PC-3 (cell line): Measurements from ENCODE around the gene TOB1. TPM values are rescaled to one million over a fixed set of nuclear protein-coding genes. Genes with fewer than 3 reads are reported as not detected.

Experiments used
- ATAC-seq: fragments of 200-7000 bp; cut with Tn5 transposase; 2 replicates; pipeline ENCODE4 v1.9.1; 2020; ENCODE audit warnings: mild to moderate bottlenecking, moderate library complexity
- Bru-seq: library from RNA; stranded (reverse); fragments of 400-500 nt; gene quantifications from one replicate; lab custom pipeline; 2021; lab: Mats Ljungman, UMichigan
- BruChase-seq, 2 experiments: library from RNA; stranded (reverse); fragments of 400-500 nt; gene quantifications; one replicate each; lab custom pipeline; 2021; lab: Mats Ljungman, UMichigan
- BruUV-seq: library from RNA; stranded (reverse); fragments of 400-500 nt; replicated peaks from 2 replicates; lab custom pipeline; 2021; lab: Mats Ljungman, UMichigan
- CTCF ChIA-PET: fragments of 300-600 bp; sonication (Branson Sonifier 250); formaldehyde crosslinking; loops from one replicate; lab custom pipeline; 2022; ENCODE audit warnings: antibody characterized with exemption; lab: Charles Lee
- POLR2A ChIA-PET: fragments of 300-600 bp; sonication (Branson Sonifier 250); formaldehyde crosslinking; loops from one replicate; lab custom pipeline; 2022; ENCODE audit warnings: antibody characterized with exemption; ENCODE audit not compliant: unreplicated experiment; lab: Charles Lee
- DNase-seq: peaks from one replicate; pipeline ENCODE4 v3.0.0-alpha.2; 2015
- H2AFZ ChIP-seq: fragments of 300-600 bp; sonication (generic); 2 replicates; pipeline ENCODE4 v1.6.0; 2016; ENCODE audit warnings: antibody characterized with exemption, low read length
- H3F3A ChIP-seq: fragments of 300-600 bp; sonication (generic); one replicate; pipeline ENCODE4 v1.6.0; 2017; ENCODE audit warnings: antibody characterized with exemption, low read length, control low read depth, mild to moderate bottlenecking; ENCODE audit not compliant: unreplicated experiment
- H3K27ac ChIP-seq: fragments of 300-600 bp; sonication (generic); 2 replicates; pipeline ENCODE4 v1.5.1; 2016; ENCODE audit warnings: mild to moderate bottlenecking, low read length
- H3K27me3 ChIP-seq: fragments of 300-600 bp; sonication (generic); 2 replicates; pipeline ENCODE4 v1.6.1; 2016; ENCODE audit warnings: low read length, mixed read lengths
- H3K36me3 ChIP-seq: fragments of 300-600 bp; sonication (generic); 2 replicates; pipeline ENCODE4 v1.6.1; 2016; ENCODE audit warnings: low read depth, mixed run types, low read length, mixed read lengths
- H3K4me1 ChIP-seq: fragments of 300-600 bp; sonication (generic); 2 replicates; pipeline ENCODE4 v1.5.1; 2016; ENCODE audit warnings: low read length; ENCODE audit not compliant: insufficient read depth
- H3K4me2 ChIP-seq: fragments of 300-600 bp; sonication (generic); 2 replicates; pipeline ENCODE4 v1.6.0; 2016; ENCODE audit warnings: low read length
- H3K4me3 ChIP-seq: fragments of 300-600 bp; sonication (generic); 2 replicates; pipeline ENCODE4 v1.5.1; 2016; ENCODE audit warnings: mild to moderate bottlenecking, low read length, mixed read lengths
- H3K79me2 ChIP-seq: fragments of 300-600 bp; sonication (generic); 2 replicates; pipeline ENCODE4 v1.6.1; 2017; ENCODE audit warnings: low read length, mixed read lengths
- H3K9ac ChIP-seq: fragments of 300-600 bp; sonication (generic); 2 replicates; pipeline ENCODE4 v1.6.0; 2016; ENCODE audit warnings: mild to moderate bottlenecking, low read length
- H3K9me2 ChIP-seq: fragments of 300-600 bp; sonication (generic); replicated peaks from 2 replicates; pipeline ENCODE4 v1.6.1; 2016; ENCODE audit warnings: mixed run types, low read length, mixed read lengths
- H3K9me3 ChIP-seq: fragments of 300-600 bp; sonication (generic); 2 replicates; pipeline ENCODE4 v1.6.1; 2016; ENCODE audit warnings: low read length, mixed read lengths
- H4K20me1 ChIP-seq: fragments of 300-600 bp; sonication (generic); 2 replicates; pipeline ENCODE4 v1.6.1; 2016; ENCODE audit warnings: low read length, mixed read lengths
- EZH2 ChIP-seq: fragments of 300-600 bp; sonication (generic); IDR thresholded peaks from one replicate; pipeline ENCODE4 v1.6.1; 2017; ENCODE audit warnings: antibody characterized with exemption, mild to moderate bottlenecking, low read length; ENCODE audit not compliant: unreplicated experiment
- EZH2phosphoT487 ChIP-seq: fragments of 300-600 bp; sonication (generic); IDR thresholded peaks from 2 replicates; pipeline ENCODE4 v1.6.1; 2018; ENCODE audit warnings: mild to moderate bottlenecking, antibody characterized with exemption, low read length, borderline replicate concordance
- intact Hi-C: fragments of 100-400 bp; cut with micrococcal nuclease; formaldehyde crosslinking; loops from 2 replicates; pipeline ENCODE4 v1.9.0; 2023
- long read RNA-seq: library from polyadenylated mRNA; unstranded; transcript quantifications from one replicate; pipeline ENCODE4 v2.0.0, GENCODE V29; 2021; ENCODE audit not compliant: unreplicated experiment
- total RNA-seq: library from RNA; depleted of rRNA; stranded (reverse); fragments of >200 nt; gene quantifications from 2 replicates; pipeline ENCODE4 v1.2.3, GENCODE V29; 2014; rRNA removed
- TF ChIP-seq, protein P1 (sequence below): fragments of 300-600 bp; sonication (generic); conservative IDR thresholded peaks from 2 replicates; pipeline ENCODE4 v1.5.1; 2017; ENCODE audit warnings: antibody characterized with exemption, low read depth, mild to moderate bottlenecking, low read length

Gene TOB1
- total RNA-seq (28.7 and 39.3 TPM in 2 replicates), Bru-seq, nascent RNA (percentile 95 among the genes with signal in this experiment), BruChase-seq, experiment 1, labeled RNA remaining after a 6-hour chase (percentile 98 among the genes with signal in this experiment), BruChase-seq, experiment 2, labeled RNA remaining after a 2-hour chase (percentile 100 among the genes with signal in this experiment)
- long read RNA-seq, transcript TOB1-202 (2 exons, 2,229 nt), result major isoform, 111 of 122 reads
- long read RNA-seq, partial matches to known transcripts, result 0 of 122 reads
- long read RNA-seq, other reads (novel, unspliced or antisense), result 9 of 122 reads

DNA sequence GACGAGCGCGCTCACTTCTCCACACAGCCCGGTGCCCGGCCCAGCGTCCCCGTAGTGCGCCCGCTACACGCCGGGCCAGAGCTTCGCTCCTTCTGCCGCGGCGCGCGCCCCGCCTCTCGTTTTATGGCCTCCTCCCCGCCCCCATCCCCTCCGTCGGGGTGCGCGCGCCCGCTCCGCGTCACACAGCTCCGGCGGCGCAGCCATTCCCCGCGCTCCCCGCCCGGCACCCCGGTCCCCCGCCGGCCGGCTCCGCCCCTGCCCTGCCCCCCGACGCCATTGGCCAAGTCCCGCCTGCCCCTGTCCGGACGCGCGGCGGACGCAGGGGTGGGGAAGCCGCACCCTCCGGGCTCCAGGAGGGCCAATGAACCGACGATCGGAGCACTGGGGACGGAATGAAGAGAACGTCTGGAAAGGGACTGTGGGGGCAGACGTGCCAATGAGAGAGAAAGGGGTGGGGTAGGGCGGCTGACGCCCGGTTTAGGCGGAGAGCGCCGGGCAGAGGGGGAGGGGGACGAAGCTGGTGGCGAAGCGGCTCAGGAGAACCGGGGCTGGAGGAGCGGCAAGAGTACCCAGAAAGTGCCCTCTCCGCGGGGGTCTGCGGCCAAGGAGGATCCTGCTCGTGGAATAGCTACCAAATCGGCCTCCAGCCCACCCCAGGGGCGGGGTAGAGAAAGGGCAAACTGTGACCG is at the start of gene TOB1:
Gene TOB1 (minus strand): TSS at position 94 of the 689 bp plus-strand sequence. CDS start 2,337 bp downstream, outside the sequence.
- ChIA-PET POLR2A (interaction anchor here (0.5 to 2.0 kb wide), 24 partner anchors 14 to 287 kb away, joined by 3 to 22 read pairs (median 6); partner anchors contain the start of genes ANKRD40 and NME1), CTCF (interaction anchor here (0.6 to 1.9 kb wide), 3 partner anchors 25 to 300 kb away, joined by 5 to 10 read pairs (median 6); partner anchors contain the start of gene NME2)
- no peaks in the 10 kb centered on the region for H3K27me3 ChIP-seq
- TF ChIP-seq, protein P1, sequence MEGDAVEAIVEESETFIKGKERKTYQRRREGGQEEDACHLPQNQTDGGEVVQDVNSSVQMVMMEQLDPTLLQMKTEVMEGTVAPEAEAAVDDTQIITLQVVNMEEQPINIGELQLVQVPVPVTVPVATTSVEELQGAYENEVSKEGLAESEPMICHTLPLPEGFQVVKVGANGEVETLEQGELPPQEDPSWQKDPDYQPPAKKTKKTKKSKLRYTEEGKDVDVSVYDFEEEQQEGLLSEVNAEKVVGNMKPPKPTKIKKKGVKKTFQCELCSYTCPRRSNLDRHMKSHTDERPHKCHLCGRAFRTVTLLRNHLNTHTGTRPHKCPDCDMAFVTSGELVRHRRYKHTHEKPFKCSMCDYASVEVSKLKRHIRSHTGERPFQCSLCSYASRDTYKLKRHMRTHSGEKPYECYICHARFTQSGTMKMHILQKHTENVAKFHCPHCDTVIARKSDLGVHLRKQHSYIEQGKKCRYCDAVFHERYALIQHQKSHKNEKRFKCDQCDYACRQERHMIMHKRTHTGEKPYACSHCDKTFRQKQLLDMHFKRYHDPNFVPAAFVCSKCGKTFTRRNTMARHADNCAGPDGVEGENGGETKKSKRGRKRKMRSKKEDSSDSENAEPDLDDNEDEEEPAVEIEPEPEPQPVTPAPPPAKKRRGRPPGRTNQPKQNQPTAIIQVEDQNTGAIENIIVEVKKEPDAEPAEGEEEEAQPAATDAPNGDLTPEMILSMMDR, result no peak
- no peak for TF ChIP-seq EZH2
- no peak for TF ChIP-seq EZH2phosphoT487
- peak within 1 kb of the TSS; percentile 87 for H3K9ac ChIP-seq
- peaks cover 39% of the 10 kb centered on the region for H3K4me1 ChIP-seq
- no peaks in the 10 kb centered on the region for H3K9me2 ChIP-seq
- peak within 1 kb of the TSS; percentile 81 for H2AFZ ChIP-seq
- H3K27ac ChIP-seq, result peak within 1 kb of the TSS; percentile 87
- peak; percentile 76 for ATAC-seq
- no TSS peak for BruUV-seq
- peaks cover 5% of the 10 kb centered on the region for H3F3A ChIP-seq
- H3K4me2 ChIP-seq, result peak within 1 kb of the TSS; percentile 93
- intact Hi-C loops, result loop anchor here (1.0 to 5.0 kb wide), 2 partner anchors 27 to 286 kb away; partner anchors contain the start of gene NME1
- peaks cover 22% of the 10 kb centered on the region for H3K36me3 ChIP-seq
- peaks cover 37% of the 10 kb centered on the region for H4K20me1 ChIP-seq
- H3K9me3 ChIP-seq, result no peaks in the 10 kb centered on the region
- peak; percentile 99 for DNase-seq
- peaks cover 43% of the 10 kb centered on the region for H3K79me2 ChIP-seq
- H3K4me3 ChIP-seq, result peak within 1 kb of the TSS; percentile 85

DNA sequence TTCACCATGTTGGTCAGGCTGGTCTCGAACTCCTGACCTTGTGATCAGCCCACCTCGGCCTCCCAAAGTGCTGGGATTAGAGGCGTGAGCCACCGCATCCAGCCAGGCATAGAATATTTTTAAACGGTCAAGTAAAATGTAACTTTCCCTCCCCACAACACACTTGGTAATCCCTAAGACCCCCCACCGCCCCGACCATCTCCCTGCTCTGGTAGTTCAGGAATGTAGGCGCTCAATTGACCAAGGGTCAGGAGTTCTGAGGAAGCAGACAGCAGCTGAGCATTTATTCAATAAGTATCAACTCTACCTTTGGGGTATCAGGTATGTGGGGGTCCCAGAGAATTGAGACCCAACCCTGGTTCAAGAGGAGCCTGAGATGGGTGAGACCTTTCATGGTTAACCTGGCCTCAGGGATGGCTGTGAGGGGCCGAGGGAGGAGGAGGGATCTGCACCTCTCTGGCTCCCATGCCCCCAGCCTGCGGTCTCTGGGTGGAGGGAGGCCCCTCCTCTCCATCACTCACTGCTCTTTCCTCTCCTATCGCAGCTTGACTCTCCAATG is 48.4 kb upstream of the TOB1 start:
- Histone ChIP-seq H3K27ac (no peak overlapping the region), H3F3A (no peaks in the 10 kb centered on the region), H3K9me3 (no peaks in the 10 kb centered on the region), H3K4me3 (no peak overlapping the region), H3K36me3 (no peaks in the 10 kb centered on the region), H3K79me2 (no peaks in the 10 kb centered on the region), H4K20me1 (no peaks in the 10 kb centered on the region), H2AFZ (no peak overlapping the region), H3K9me2 (no peaks in the 10 kb centered on the region), H3K27me3 (no peaks in the 10 kb centered on the region), H3K4me2 (no peak overlapping the region), H3K4me1 (peaks cover 12% of the 10 kb centered on the region), H3K9ac (no peak overlapping the region)
- intact Hi-C loops, result no loop called here
- CTCF ChIA-PET, result interaction anchor here (0.5 kb wide), 1 partner anchor 8 kb away, joined by 5 read pairs; no protein-coding TSS in a partner anchor
- no peak for DNase-seq
- POLR2A ChIA-PET, result interaction anchor here (0.6 to 1.0 kb wide), 2 partner anchors 47 to 56 kb away, joined by 3 to 4 read pairs; no protein-coding TSS in a partner anchor
- TF ChIP-seq, protein P1, result no peak
- TF ChIP-seq EZH2phosphoT487 (no peak), EZH2 (no peak)
- BruUV-seq, result no TSS peak
- no peak for ATAC-seq
